ENCODE results near the gene CSHL1. TPM values are rescaled to one million over a fixed set of nuclear protein-coding genes. Genes with fewer than 3 reads are reported as not detected.
A peak's percentile ranks its signal among the peaks of the same experiment; 100 is the strongest.
"Not testable (repeated sequence)": the region's sequence is repeated elsewhere in the genome, so short reads cannot be mapped to it uniquely, and the experiment has no call there.

CSHL1 gene
- total RNA-seq, 2 donors from 2014 or later, result not detected

- H3K4me3 Mint-ChIP-seq, result no peak within 1 kb of the TSS
- peaks cover 7% of the 10 kb centered on the region for H3K27me3 Mint-ChIP-seq (ENCODE audit: low read depth)
- no peaks in the 10 kb centered on the region for H3K36me3 Mint-ChIP-seq (ENCODE audit: insufficient read depth in 2 of 2)
- DNase-seq (peak; percentile 67 to 69), ATAC-seq (replicated peaks in 1 of 2) (peak; percentile 81 to 85)
- H3K27ac Mint-ChIP-seq, result no peak within 1 kb of the TSS
- H3K9me3 Mint-ChIP-seq, result no peaks in the 10 kb centered on the region
- H3K4me1 Mint-ChIP-seq (ENCODE audit: low read depth), result peaks cover 4% of the 10 kb centered on the region
Measured at GRCh38 chr17:63881935-63882601, 29.0 kb downstream of the CSHL1 start, which contains the start of gene GH2. Gene GH2 (minus strand): TSS chr17:63881944. CDS start chr17:63881801, 143 bp downstream.

DNA sequence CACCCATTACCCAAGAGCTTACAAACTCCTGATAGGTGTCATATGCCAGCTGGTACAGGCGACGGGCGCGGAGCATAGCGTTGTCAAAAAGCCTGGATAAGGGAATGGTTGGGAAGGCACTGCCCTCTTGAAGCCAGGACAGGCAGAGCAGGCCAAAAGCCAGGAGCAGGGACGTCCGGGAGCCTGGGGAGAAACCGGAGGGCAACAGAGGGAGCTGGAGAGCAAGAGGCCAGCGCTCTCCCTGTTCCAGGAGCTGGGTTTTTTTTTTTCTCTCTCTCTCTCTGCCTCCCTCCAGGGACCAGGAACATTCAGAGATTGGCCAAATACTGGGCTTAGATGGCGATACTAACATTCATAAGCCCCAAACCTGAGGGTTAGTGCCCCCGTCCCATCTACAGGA, 29.7 kb downstream of the CSHL1 start:
- H3K9me3 Mint-ChIP-seq; H3K4me3 Mint-ChIP-seq; H3K36me3 Mint-ChIP-seq (ENCODE audit: insufficient read depth in 2 of 2); DNase-seq; H3K4me1 Mint-ChIP-seq (ENCODE audit: low read depth); ATAC-seq (replicated peaks in 1 of 2); H3K27me3 Mint-ChIP-seq (ENCODE audit: low read depth); H3K27ac Mint-ChIP-seq: not testable (repeated sequence)

GRCh38 chr17:63880706-63881105, 30.4 kb downstream of the CSHL1 start:
- Mint-ChIP-seq H3K9me3 (no peaks in the 10 kb centered on the region), H3K36me3 (ENCODE audit: insufficient read depth in 2 of 2) (no peaks in the 10 kb centered on the region), H3K27me3 (ENCODE audit: low read depth) (peaks cover 7% of the 10 kb centered on the region), H3K27ac (no peak overlapping the region), H3K4me1 (ENCODE audit: low read depth) (peaks cover 4% of the 10 kb centered on the region), H3K4me3 (no peak overlapping the region)
- ATAC-seq (replicated peaks in 1 of 2), result no peak
- no peak for DNase-seq

DNA sequence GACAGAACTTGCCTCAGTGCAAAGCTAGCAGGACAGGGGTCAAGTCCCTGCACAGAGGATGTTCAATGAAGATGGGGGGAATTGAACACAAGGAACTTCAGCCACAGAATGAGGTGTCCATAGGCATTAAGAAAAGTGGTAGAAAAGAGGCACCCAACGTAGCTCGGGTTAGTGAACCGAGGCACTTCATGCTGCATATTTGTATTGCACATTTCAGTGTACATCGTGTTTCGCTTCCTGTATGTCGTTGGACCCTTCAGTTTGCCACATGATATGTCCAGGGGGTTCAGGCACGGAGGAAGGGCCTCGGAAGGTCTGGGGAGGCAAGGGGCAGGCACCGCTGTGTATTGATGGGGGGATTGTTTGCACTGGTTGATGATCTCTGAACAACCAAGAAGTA, 32.6 kb downstream of the CSHL1 start:
- not testable (repeated sequence) for DNase-seq; ATAC-seq (replicated peaks in 1 of 2); H3K4me3 Mint-ChIP-seq; H3K4me1 Mint-ChIP-seq (ENCODE audit: low read depth); H3K9me3 Mint-ChIP-seq; H3K27ac Mint-ChIP-seq; H3K27me3 Mint-ChIP-seq (ENCODE audit: low read depth); H3K36me3 Mint-ChIP-seq (ENCODE audit: insufficient read depth in 2 of 2)

- H3K36me3 Mint-ChIP-seq (ENCODE audit: insufficient read depth in 2 of 2); H3K4me1 Mint-ChIP-seq (ENCODE audit: low read depth); ATAC-seq (replicated peaks in 1 of 2); DNase-seq; H3K9me3 Mint-ChIP-seq; H3K27ac Mint-ChIP-seq; H3K27me3 Mint-ChIP-seq (ENCODE audit: low read depth); H3K4me3 Mint-ChIP-seq: not testable (repeated sequence)
Measured at GRCh38 chr17:63874693-63875092, 36.4 kb downstream of the CSHL1 start.

- DNase-seq; H3K9me3 Mint-ChIP-seq; H3K4me1 Mint-ChIP-seq (ENCODE audit: low read depth); H3K27ac Mint-ChIP-seq; H3K4me3 Mint-ChIP-seq; H3K27me3 Mint-ChIP-seq (ENCODE audit: low read depth); ATAC-seq (replicated peaks in 1 of 2); H3K36me3 Mint-ChIP-seq (ENCODE audit: insufficient read depth in 2 of 2): not testable (repeated sequence)
Measured at GRCh38 chr17:63874061-63874626, 36.9 kb downstream of the CSHL1 start.

DNA sequence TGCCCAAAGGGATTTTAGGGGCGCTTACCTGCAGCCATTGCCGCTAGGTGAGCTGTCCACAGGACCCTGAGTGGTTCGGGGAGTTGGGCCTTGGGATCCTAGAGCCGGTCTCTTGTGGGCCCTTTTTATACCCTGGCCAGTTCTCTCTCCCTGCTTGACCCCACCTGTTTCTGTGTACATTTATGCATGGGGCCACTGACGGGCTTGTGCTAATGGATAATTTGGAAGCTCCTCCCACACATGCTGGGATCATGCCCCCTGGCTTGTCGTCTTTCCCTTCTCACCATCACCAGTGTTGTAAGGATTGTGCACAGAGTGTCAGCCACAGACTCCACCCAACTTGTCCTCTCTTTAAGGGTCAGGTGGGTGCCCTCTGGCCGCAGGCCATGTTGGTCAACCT, 37.5 kb downstream of the CSHL1 start, which contains the start of gene CSH2:
CSH2 (minus strand) TSS at position 101 of the 400 bp plus-strand sequence; CDS start at position 38, 63 bp downstream.
- H3K4me1 Mint-ChIP-seq (ENCODE audit: low read depth); DNase-seq; H3K4me3 Mint-ChIP-seq; H3K36me3 Mint-ChIP-seq (ENCODE audit: insufficient read depth in 2 of 2); H3K9me3 Mint-ChIP-seq; H3K27me3 Mint-ChIP-seq (ENCODE audit: low read depth); ATAC-seq (replicated peaks in 1 of 2); H3K27ac Mint-ChIP-seq: not testable (repeated sequence)

DNA sequence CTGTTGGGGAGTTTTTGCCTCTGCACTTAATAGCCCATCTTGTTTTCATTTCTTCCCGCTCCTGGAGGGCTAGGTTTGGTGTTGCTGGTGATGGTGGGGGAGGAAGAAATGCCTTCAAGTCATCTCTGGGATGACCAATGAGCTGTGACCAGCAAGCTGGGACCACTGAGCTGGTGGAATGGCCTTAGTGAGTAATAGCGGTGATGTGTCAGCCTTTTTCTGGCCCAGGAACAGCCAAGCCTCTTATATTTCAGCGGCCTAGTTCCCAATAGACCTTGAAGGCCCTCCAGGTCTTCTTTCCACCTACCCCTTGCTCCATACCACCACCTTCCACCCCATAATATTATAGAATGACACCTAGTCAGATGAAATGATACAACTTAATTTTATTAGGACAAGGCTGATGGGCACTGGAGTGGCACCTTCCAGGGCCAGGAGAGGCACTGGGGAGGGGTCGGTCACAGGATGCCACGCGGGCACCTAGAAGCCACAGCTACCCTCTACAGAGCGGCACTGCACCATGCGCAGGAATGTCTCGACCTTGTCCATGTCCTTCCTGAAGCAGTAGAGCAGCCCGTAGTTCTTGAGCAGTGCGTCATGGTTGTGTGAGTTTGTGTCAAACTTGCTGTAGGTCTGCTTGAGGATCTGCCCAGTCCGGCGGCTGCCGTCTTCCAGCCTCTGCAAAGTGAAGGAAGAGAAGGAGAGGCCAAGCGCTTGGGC, 39.3 kb downstream of the CSHL1 start:
- H3K9me3 Mint-ChIP-seq; H3K36me3 Mint-ChIP-seq (ENCODE audit: insufficient read depth in 2 of 2); DNase-seq; H3K4me1 Mint-ChIP-seq (ENCODE audit: low read depth); H3K27me3 Mint-ChIP-seq (ENCODE audit: low read depth); H3K4me3 Mint-ChIP-seq; H3K27ac Mint-ChIP-seq; ATAC-seq (replicated peaks in 1 of 2): not testable (repeated sequence)

- not testable (repeated sequence) for H3K36me3 Mint-ChIP-seq (ENCODE audit: insufficient read depth in 2 of 2); H3K4me1 Mint-ChIP-seq (ENCODE audit: low read depth); H3K27ac Mint-ChIP-seq; ATAC-seq (replicated peaks in 1 of 2); DNase-seq; H3K4me3 Mint-ChIP-seq; H3K9me3 Mint-ChIP-seq; H3K27me3 Mint-ChIP-seq (ENCODE audit: low read depth)
Measured at GRCh38 chr17:63870292-63870665, 40.8 kb downstream of the CSHL1 start.

GRCh38 chr17:63869491-63870291, 41.4 kb downstream of the CSHL1 start:
- not testable (repeated sequence) for H3K27ac Mint-ChIP-seq; DNase-seq; H3K9me3 Mint-ChIP-seq; H3K36me3 Mint-ChIP-seq (ENCODE audit: insufficient read depth in 2 of 2); H3K4me1 Mint-ChIP-seq (ENCODE audit: low read depth); H3K4me3 Mint-ChIP-seq; H3K27me3 Mint-ChIP-seq (ENCODE audit: low read depth)
- peak in 1 of 2 donors; percentile 39 for ATAC-seq (replicated peaks in 1 of 2)

DNA sequence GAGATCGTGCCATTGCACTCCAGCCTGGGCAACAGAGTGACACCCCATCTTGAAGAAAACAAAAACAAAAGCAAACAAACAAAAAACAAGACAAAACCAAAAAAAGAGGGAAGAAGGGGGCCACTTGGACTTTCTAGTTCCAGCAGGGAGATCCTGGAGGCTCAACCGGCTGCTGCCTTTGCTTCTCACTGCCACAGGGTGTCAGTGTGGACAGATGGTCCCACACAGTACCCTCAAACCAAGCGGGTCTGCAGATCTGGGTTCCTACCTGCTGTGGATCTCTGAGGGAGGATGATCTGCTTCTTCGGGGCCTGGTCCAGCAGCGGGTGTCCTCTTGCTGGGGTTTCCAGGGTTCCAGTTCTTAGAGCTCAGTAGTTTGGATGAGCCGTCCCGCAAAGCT, 44.4 kb downstream of the CSHL1 start:
- ATAC-seq (replicated peaks in 1 of 2); H3K27me3 Mint-ChIP-seq (ENCODE audit: low read depth); H3K4me1 Mint-ChIP-seq (ENCODE audit: low read depth); H3K4me3 Mint-ChIP-seq; H3K9me3 Mint-ChIP-seq; H3K27ac Mint-ChIP-seq; H3K36me3 Mint-ChIP-seq (ENCODE audit: insufficient read depth in 2 of 2); DNase-seq: not testable (repeated sequence)

Data from activated T-cell treated with anti-CD3 and anti-CD28 coated beads, Interleukin-2, amount 50 U/mL, for 72 hours (primary cell).